PC-9 (cell line): ENCODE data around the gene C1orf21. TPM values are rescaled to one million over a fixed set of nuclear protein-coding genes. Genes with fewer than 3 reads are reported as not detected.

Experiments used
- BruUV-seq: library from RNA; stranded (reverse); fragments of 400-500 nt; replicated peaks from 2 replicates; lab custom pipeline; 2021; lab: Mats Ljungman, UMichigan
- CTCF ChIA-PET: fragments of 300-600 bp; sonication (Branson Sonifier 250); formaldehyde crosslinking; loops from one replicate; lab custom pipeline; 2022; ENCODE audit warnings: antibody characterized with exemption; lab: Charles Lee
- POLR2A ChIA-PET: fragments of 300-600 bp; sonication (Branson Sonifier 250); formaldehyde crosslinking; loops from one replicate; lab custom pipeline; 2022; ENCODE audit warnings: antibody characterized with exemption; ENCODE audit not compliant: unreplicated experiment; lab: Charles Lee
- DNase-seq, 2 experiments: peaks; one replicate each; pipeline versions ENCODE4 v3.0.0 to v3.0.0-alpha.2; 2015 to 2022; ENCODE audit warnings: mixed read lengths in 1 of 2
- H2AFZ ChIP-seq: fragments of 200-600 bp; sonication (generic); 2 replicates; pipeline ENCODE4 v1.8.1; 2017; ENCODE audit warnings: antibody characterized with exemption
- H3F3A ChIP-seq: fragments of 200-600 bp; sonication (generic); 2 replicates; pipeline ENCODE4 v1.8.1; 2017; ENCODE audit warnings: antibody characterized with exemption, mild to moderate bottlenecking, low read depth; ENCODE audit not compliant: insufficient read depth
- H3K27ac ChIP-seq: fragments of 200-600 bp; sonication (generic); 2 replicates; pipeline ENCODE4 v1.6.1; 2016; ENCODE audit warnings: mixed run types
- H3K27me3 ChIP-seq: fragments of 200-600 bp; sonication (generic); 2 replicates; pipeline ENCODE4 v1.6.1; 2016; ENCODE audit warnings: low read depth, mixed run types; ENCODE audit not compliant: insufficient read depth
- H3K36me3 ChIP-seq: fragments of 200-600 bp; sonication (generic); 2 replicates; pipeline ENCODE4 v1.6.1; 2016; ENCODE audit warnings: low read depth, mixed run types
- H3K4me1 ChIP-seq: fragments of 200-600 bp; sonication (generic); replicated peaks from 2 replicates; pipeline ENCODE4 v1.6.1; 2016; ENCODE audit warnings: mixed run types; ENCODE audit not compliant: insufficient read depth
- H3K4me2 ChIP-seq: fragments of 200-600 bp; sonication (generic); 2 replicates; pipeline ENCODE4 v1.6.1; 2017; ENCODE audit warnings: mixed run types
- H3K4me3 ChIP-seq: fragments of 200-600 bp; sonication (generic); 2 replicates; pipeline ENCODE4 v1.6.1; 2016; ENCODE audit warnings: mixed run types
- H3K79me2 ChIP-seq: fragments of 200-600 bp; sonication (generic); 2 replicates; pipeline ENCODE4 v1.6.1; 2017; ENCODE audit warnings: low read depth, mixed run types
- H3K9me2 ChIP-seq: fragments of 200-600 bp; sonication (generic); 2 replicates; pipeline ENCODE4 v1.8.1; 2017; ENCODE audit warnings: mild to moderate bottlenecking; ENCODE audit not compliant: insufficient read depth
- H3K9me3 ChIP-seq: fragments of 200-600 bp; sonication (generic); 2 replicates; pipeline ENCODE4 v1.8.1; 2016; ENCODE audit warnings: low read depth; ENCODE audit not compliant: insufficient read depth
- H4K20me1 ChIP-seq: fragments of 200-600 bp; sonication (generic); 2 replicates; pipeline ENCODE4 v1.8.1; 2017; ENCODE audit not compliant: insufficient read depth
- EZH2 ChIP-seq: fragments of 200-600 bp; sonication (generic); IDR thresholded peaks from 2 replicates; pipeline ENCODE4 v1.8.0; 2017; ENCODE audit warnings: antibody characterized with exemption, low read depth
- intact Hi-C: fragments of 100-400 bp; cut with micrococcal nuclease; formaldehyde crosslinking; loops from one replicate; pipeline ENCODE4 v1.10.0; 2022; ENCODE audit not compliant: unreplicated experiment
- total RNA-seq: library from RNA; stranded (reverse); gene quantifications from 2 replicates; pipeline ENCODE4 v1.2.3, GENCODE V29; 2021
- TF ChIP-seq, protein P1 (sequence below): fragments of 200-600 bp; sonication (generic); conservative IDR thresholded peaks from 2 replicates; pipeline ENCODE4 v1.6.1; 2017; ENCODE audit warnings: mixed run types, antibody characterized with exemption, mild to moderate bottlenecking, moderate library complexity

The C1orf21 gene
- total RNA-seq, 1 experiment from 2014 or later = 13.8 TPM

DNA sequence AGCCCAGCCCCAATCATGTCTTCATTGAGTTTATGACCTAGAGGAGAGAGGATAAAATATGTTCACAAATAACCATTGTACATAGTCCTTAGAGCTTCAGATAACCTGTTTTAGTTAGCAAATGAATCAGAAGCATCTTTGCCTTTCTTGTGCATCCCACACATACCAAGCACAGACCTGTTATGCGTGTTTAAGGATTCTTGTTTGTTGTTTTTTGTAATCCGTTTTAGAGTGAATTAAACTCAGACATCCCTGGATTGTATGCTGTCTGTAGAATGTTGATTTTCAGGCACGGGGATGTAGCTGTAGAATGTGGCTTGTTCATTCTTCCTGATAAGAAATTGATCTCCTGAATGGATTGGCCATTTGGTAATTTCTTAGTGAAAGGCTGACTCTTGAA is 232.0 kb downstream of the C1orf21 start:
- Histone ChIP-seq H3K36me3 (no peaks in the 10 kb centered on the region), H3K27me3 (no peaks in the 10 kb centered on the region), H3K4me3 (no peak overlapping the region), H3K27ac (no peak overlapping the region), H4K20me1 (no peaks in the 10 kb centered on the region), H3F3A (no peaks in the 10 kb centered on the region), H3K4me1 (no peaks in the 10 kb centered on the region), H3K4me2 (no peak overlapping the region), H2AFZ (no peak overlapping the region), H3K9me2 (no peaks in the 10 kb centered on the region), H3K79me2 (no peaks in the 10 kb centered on the region), H3K9me3 (no peaks in the 10 kb centered on the region; the same call in 1 of the 2 replicates)
- intact Hi-C loops = no loop called here
- ChIA-PET POLR2A (no interaction called here), CTCF (interaction anchor here (0.6 kb wide), 1 partner anchor 351 kb away, joined by 4 read pairs; no protein-coding TSS in a partner anchor)
- no TSS peak for BruUV-seq
- TF ChIP-seq, protein P1, sequence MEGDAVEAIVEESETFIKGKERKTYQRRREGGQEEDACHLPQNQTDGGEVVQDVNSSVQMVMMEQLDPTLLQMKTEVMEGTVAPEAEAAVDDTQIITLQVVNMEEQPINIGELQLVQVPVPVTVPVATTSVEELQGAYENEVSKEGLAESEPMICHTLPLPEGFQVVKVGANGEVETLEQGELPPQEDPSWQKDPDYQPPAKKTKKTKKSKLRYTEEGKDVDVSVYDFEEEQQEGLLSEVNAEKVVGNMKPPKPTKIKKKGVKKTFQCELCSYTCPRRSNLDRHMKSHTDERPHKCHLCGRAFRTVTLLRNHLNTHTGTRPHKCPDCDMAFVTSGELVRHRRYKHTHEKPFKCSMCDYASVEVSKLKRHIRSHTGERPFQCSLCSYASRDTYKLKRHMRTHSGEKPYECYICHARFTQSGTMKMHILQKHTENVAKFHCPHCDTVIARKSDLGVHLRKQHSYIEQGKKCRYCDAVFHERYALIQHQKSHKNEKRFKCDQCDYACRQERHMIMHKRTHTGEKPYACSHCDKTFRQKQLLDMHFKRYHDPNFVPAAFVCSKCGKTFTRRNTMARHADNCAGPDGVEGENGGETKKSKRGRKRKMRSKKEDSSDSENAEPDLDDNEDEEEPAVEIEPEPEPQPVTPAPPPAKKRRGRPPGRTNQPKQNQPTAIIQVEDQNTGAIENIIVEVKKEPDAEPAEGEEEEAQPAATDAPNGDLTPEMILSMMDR = no peak
- TF ChIP-seq EZH2 = no peak
- DNase-seq = no peak

DNA sequence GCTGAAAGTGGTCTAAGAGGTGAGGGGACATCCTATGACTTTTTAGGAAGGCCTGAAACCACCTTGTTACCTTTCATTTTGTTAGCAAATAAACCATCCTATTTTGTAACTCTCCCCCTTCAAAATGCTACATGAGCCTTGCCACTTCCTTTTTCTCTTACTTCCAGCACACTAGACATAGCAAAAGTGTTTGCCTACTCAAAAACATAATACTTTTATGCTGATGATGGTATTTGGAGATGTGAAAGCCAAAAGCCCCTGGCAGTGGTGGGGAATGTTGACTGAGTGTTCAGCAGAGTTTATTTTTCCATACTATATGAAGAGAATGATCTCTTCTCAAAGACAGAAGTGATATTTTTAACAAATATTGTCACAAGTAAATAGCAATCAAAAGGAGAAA is 233.6 kb downstream of the C1orf21 start:
- Histone ChIP-seq H2AFZ (no peak overlapping the region), H3K36me3 (no peaks in the 10 kb centered on the region), H3K27ac (no peak overlapping the region), H3K4me1 (0 out of 2 replicates have a peak, but pooled peaks cover 4% of the 10 kb centered on the region), H3K27me3 (no peaks in the 10 kb centered on the region), H3K79me2 (no peaks in the 10 kb centered on the region), H3K9me3 (no peaks in the 10 kb centered on the region; the same call in 1 of the 2 replicates), H3F3A (no peaks in the 10 kb centered on the region), H3K9me2 (no peaks in the 10 kb centered on the region), H3K4me3 (no peak overlapping the region), H4K20me1 (no peaks in the 10 kb centered on the region), H3K4me2 (no peak overlapping the region)
- DNase-seq = no peak
- intact Hi-C loops = no loop called here
- no TSS peak for BruUV-seq
- POLR2A ChIA-PET = no interaction called here
- TF ChIP-seq, protein P1 = no peak
- TF ChIP-seq EZH2 = no peak
- CTCF ChIA-PET = no interaction called here

DNA sequence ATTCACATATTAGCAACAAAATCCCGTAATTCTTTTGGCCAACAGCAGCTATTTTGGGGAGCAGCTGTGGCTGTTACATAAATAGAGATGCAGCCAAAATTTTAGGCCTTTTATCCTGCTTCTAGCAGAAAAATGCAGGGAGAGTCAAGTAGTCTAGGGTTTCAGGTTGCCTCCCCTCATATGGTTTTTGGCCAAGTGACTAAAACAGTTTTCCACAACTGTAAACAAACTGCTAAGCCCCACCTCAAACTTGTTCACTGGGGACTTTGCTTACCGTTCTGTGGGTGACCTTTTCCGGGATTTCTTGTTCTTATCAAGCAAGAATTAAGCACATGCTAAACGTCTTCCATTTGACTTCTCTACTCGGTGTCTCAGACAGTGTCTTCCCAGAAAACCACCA is 234.4 kb downstream of the C1orf21 start:
- Histone ChIP-seq H3F3A (no peaks in the 10 kb centered on the region), H2AFZ (no peak overlapping the region), H3K9me2 (no peaks in the 10 kb centered on the region), H3K27ac (no peak overlapping the region), H3K36me3 (no peaks in the 10 kb centered on the region), H3K4me3 (no peak overlapping the region), H3K4me1 (0 out of 2 replicates have a peak, but pooled peaks cover 4% of the 10 kb centered on the region), H4K20me1 (no peaks in the 10 kb centered on the region), H3K79me2 (no peaks in the 10 kb centered on the region), H3K27me3 (no peaks in the 10 kb centered on the region), H3K4me2 (no peak overlapping the region), H3K9me3 (no peaks in the 10 kb centered on the region; the same call in 1 of the 2 replicates)
- DNase-seq = no peak
- CTCF ChIA-PET = no interaction called here
- intact Hi-C loops = no loop called here
- TF ChIP-seq, protein P1 = no peak
- no peak for TF ChIP-seq EZH2
- POLR2A ChIA-PET = no interaction called here
- BruUV-seq = no TSS peak
